Measurements from ENCODE around the gene CYP27A1. TPM values are rescaled to one million over a fixed set of nuclear protein-coding genes. Genes with fewer than 3 reads are reported as not detected.

Gene CYP27A1
- total RNA-seq, 1 donor from 2014 or later, result 53.1 TPM

GRCh38 chr2:218743068-218743467 is 38.9 kb upstream of the CYP27A1 start:
- no peaks in the 10 kb centered on the region for H3K27me3 ChIP-seq
- intact Hi-C loops (cut with DNase I), result no loop called here
- H3K27ac ChIP-seq, result no peak overlapping the region
- H3K4me1 ChIP-seq, result peaks cover 0 to 12% of the 10 kb centered on the region in 2 donors
- DNase-seq (ENCODE audit: low spot score in 2 of 2), result no peak
- no peaks in the 10 kb centered on the region for H3K9me3 ChIP-seq
- no peak for TF ChIP-seq CTCF (IDR thresholded peaks at IDR 0.05)
- peaks cover 15 to 56% of the 10 kb centered on the region in 2 donors for H3K36me3 ChIP-seq
- no peak overlapping the region for H3K4me3 ChIP-seq

GRCh38 chr2:218744615-218745014 is 37.3 kb upstream of the CYP27A1 start:
- no peaks in the 10 kb centered on the region for H3K9me3 ChIP-seq
- H3K36me3 ChIP-seq, result peaks cover 21 to 62% of the 10 kb centered on the region in 2 donors
- intact Hi-C loops (cut with DNase I), result no loop called here
- peaks cover 0 to 5% of the 10 kb centered on the region in 2 donors for H3K4me1 ChIP-seq
- no peak for DNase-seq (ENCODE audit: low spot score in 2 of 2)
- no peak overlapping the region for H3K27ac ChIP-seq
- no peak for TF ChIP-seq CTCF (IDR thresholded peaks at IDR 0.05)
- H3K4me3 ChIP-seq, result no peak overlapping the region
- H3K27me3 ChIP-seq, result no peaks in the 10 kb centered on the region

- no peak for TF ChIP-seq CTCF (IDR thresholded peaks at IDR 0.05)
- intact Hi-C loops (cut with DNase I), result no loop called here
- H3K27me3 ChIP-seq, result no peaks in the 10 kb centered on the region
- H3K4me3 ChIP-seq, result no peak overlapping the region
- no peaks in the 10 kb centered on the region for H3K9me3 ChIP-seq
- no peak overlapping the region for H3K27ac ChIP-seq
- DNase-seq (ENCODE audit: low spot score in 2 of 2), result no peak
- peaks cover 26 to 65% of the 10 kb centered on the region in 2 donors for H3K36me3 ChIP-seq
- H3K4me1 ChIP-seq, result no peaks in the 10 kb centered on the region
These were observed 36.8 kb upstream of the CYP27A1 start for GRCh38 chr2:218745160-218745558.

GRCh38 chr2:218745559-218746469 is 36.1 kb upstream of the CYP27A1 start:
- no peaks in the 10 kb centered on the region for H3K27me3 ChIP-seq
- TF ChIP-seq CTCF (IDR thresholded peaks at IDR 0.05), result no peak
- intact Hi-C loops (cut with DNase I), result no loop called here
- H3K27ac ChIP-seq, result no peak overlapping the region
- no peaks in the 10 kb centered on the region for H3K4me1 ChIP-seq
- H3K36me3 ChIP-seq, result peaks cover 33 to 66% of the 10 kb centered on the region in 2 donors
- H3K9me3 ChIP-seq, result no peaks in the 10 kb centered on the region
- no peak overlapping the region for H3K4me3 ChIP-seq
- DNase-seq (ENCODE audit: low spot score in 2 of 2), result no peak

- Histone ChIP-seq H3K9me3 (no peaks in the 10 kb centered on the region), H3K4me1 (no peaks in the 10 kb centered on the region), H3K27ac (no peak overlapping the region), H3K4me3 (no peak overlapping the region), H3K36me3 (peaks cover 33 to 64% of the 10 kb centered on the region in 2 donors), H3K27me3 (no peaks in the 10 kb centered on the region)
- DNase-seq (ENCODE audit: low spot score in 2 of 2), result no peak
- no peak for TF ChIP-seq CTCF (IDR thresholded peaks at IDR 0.05)
- intact Hi-C loops (cut with DNase I), result no loop called here
These were observed 35.5 kb upstream of the CYP27A1 start for GRCh38 chr2:218746470-218746795.
